Fibroblast of skin of left quadriceps (primary cell): ENCODE measurements around the gene IGSF8.

ENCODE experiments used
- DNase-seq, 2 experiments: peaks; one replicate each; pipeline ENCODE4 v3.0.0-alpha.2; 2013; ENCODE audit warnings: low read depth in 2 of 2

IGSF8 gene

GRCh38 chr1:160103658-160104408 lies 5.4 kb upstream of the IGSF8 start:
- DNase-seq = no peak

- DNase-seq = no peak
Measured at GRCh38 chr1:160101717-160102522, 3.5 kb upstream of the IGSF8 start.

- peak; percentile 32 to 34 for DNase-seq
Measured at GRCh38 chr1:160101037-160101716, 2.8 kb upstream of the IGSF8 start.

- DNase-seq = no peak
Measured at GRCh38 chr1:160099716-160100375, 1.4 kb upstream of the IGSF8 start.

- DNase-seq = peak; percentile 83 to 85
Measured at GRCh38 chr1:160098852-160099561, 588 bp upstream of the IGSF8 start.

- DNase-seq = no peak
Measured at GRCh38 chr1:160097151-160097910, 1.1 kb downstream of the IGSF8 start.

GRCh38 chr1:160096274-160097116 lies 1.9 kb downstream of the IGSF8 start:
- DNase-seq = no peak

- no peak for DNase-seq
Measured at GRCh38 chr1:160095382-160096105, 2.9 kb downstream of the IGSF8 start.

- no peak for DNase-seq
Measured at GRCh38 chr1:160094806-160095205, 3.6 kb downstream of the IGSF8 start.

GRCh38 chr1:160094291-160094625 lies 4.2 kb downstream of the IGSF8 start:
- no peak for DNase-seq

GRCh38 chr1:160093624-160094290 lies 4.7 kb downstream of the IGSF8 start:
- DNase-seq = no peak

- no peak for DNase-seq
Measured at GRCh38 chr1:160093069-160093395, 5.4 kb downstream of the IGSF8 start.

GRCh38 chr1:160092366-160093068 lies 5.9 kb downstream of the IGSF8 start:
- DNase-seq = no peak

- no peak for DNase-seq
Measured at GRCh38 chr1:160091666-160092223, 6.7 kb downstream of the IGSF8 start.

- DNase-seq = no peak
Measured at GRCh38 chr1:160090760-160091159, 7.7 kb downstream of the IGSF8 start.

- DNase-seq = no peak
Measured at GRCh38 chr1:160089883-160090282, 8.5 kb downstream of the IGSF8 start.

- no peak for DNase-seq
Measured at GRCh38 chr1:160087118-160087662, 11.2 kb downstream of the IGSF8 start.
